H9 (cell line): ENCODE data around the gene TBC1D5. TPM values are rescaled to one million over a fixed set of nuclear protein-coding genes. Genes with fewer than 3 reads are reported as not detected.

Experiments
- DNase-seq: peaks from one replicate; pipeline ENCODE4 v3.0.0-alpha.2; 2017
- H2AFZ ChIP-seq: one replicate; pipeline ENCODE4 v1.6.1; 2013; ENCODE audit warnings: mild to moderate bottlenecking, low read length, control low read depth, moderate library complexity
- H2AK5ac ChIP-seq: 2 replicates; pipeline ENCODE4 v1.6.1; 2013; ENCODE audit warnings: low read length, control low read depth, mixed read lengths; ENCODE audit not compliant: insufficient read length
- H2BK120ac ChIP-seq: one replicate; pipeline ENCODE4 v1.6.1; 2013; ENCODE audit warnings: low read depth, mild to moderate bottlenecking, low read length, control low read depth, inconsistent platforms; ENCODE audit not compliant: poor library complexity, severe bottlenecking
- H2BK12ac ChIP-seq: 2 replicates; pipeline ENCODE4 v1.6.1; 2013; ENCODE audit warnings: low read length, control low read depth, mixed read lengths, low read depth; ENCODE audit not compliant: insufficient read length
- H2BK15ac ChIP-seq: 2 replicates; pipeline ENCODE4 v1.6.1; 2013; ENCODE audit warnings: low read depth, low read length, control low read depth
- H2BK20ac ChIP-seq: one replicate; pipeline ENCODE4 v1.6.1; 2013; ENCODE audit warnings: low read depth, mild to moderate bottlenecking, low read length, control low read depth, inconsistent platforms; ENCODE audit not compliant: poor library complexity, severe bottlenecking
- H2BK5ac ChIP-seq: 2 replicates; pipeline ENCODE4 v1.6.1; 2013; ENCODE audit warnings: low read length, control low read depth, mixed read lengths; ENCODE audit not compliant: insufficient read length
- H3K14ac ChIP-seq: 2 replicates; pipeline ENCODE4 v1.6.1; 2013; ENCODE audit warnings: low read length, control low read depth; ENCODE audit not compliant: insufficient read depth
- H3K18ac ChIP-seq: 2 replicates; pipeline ENCODE4 v1.6.1; 2013; ENCODE audit warnings: low read depth, mild to moderate bottlenecking, mixed read lengths, low read length, control low read depth; ENCODE audit not compliant: insufficient read length
- H3K23ac ChIP-seq: 2 replicates; pipeline ENCODE4 v1.6.1; 2013; ENCODE audit warnings: low read length, control low read depth, mixed read lengths, low read depth; ENCODE audit not compliant: insufficient read length
- H3K23me2 ChIP-seq: 2 replicates; pipeline ENCODE4 v1.6.1; 2013; ENCODE audit warnings: low read depth, mild to moderate bottlenecking, mixed read lengths, low read length, control low read depth; ENCODE audit not compliant: insufficient read length, poor library complexity, severe bottlenecking
- H3K27ac ChIP-seq: 2 replicates; pipeline ENCODE4 v1.5.1; 2013; ENCODE audit warnings: low read length, control low read depth, mixed read lengths, low read depth; ENCODE audit not compliant: insufficient read length
- H3K27me3 ChIP-seq: 2 replicates; pipeline ENCODE4 v1.6.1; 2013; ENCODE audit warnings: low read length, control low read depth, inconsistent platforms; ENCODE audit not compliant: insufficient read depth
- H3K4ac ChIP-seq: 2 replicates; pipeline ENCODE4 v1.6.1; 2013; ENCODE audit warnings: low read depth, mild to moderate bottlenecking, control low read depth, inconsistent platforms, low read length, moderate library complexity
- H3K4me1 ChIP-seq: 2 replicates; pipeline ENCODE4 v1.6.1; 2013; ENCODE audit warnings: low read length, control low read depth, inconsistent platforms; ENCODE audit not compliant: insufficient read depth
- H3K4me2 ChIP-seq: 2 replicates; pipeline ENCODE4 v1.6.1; 2013; ENCODE audit warnings: low read length, control low read depth, mixed read lengths; ENCODE audit not compliant: insufficient read length, insufficient read depth
- H3K56ac ChIP-seq: 2 replicates; pipeline ENCODE4 v1.6.1; 2013; ENCODE audit warnings: low read depth, mild to moderate bottlenecking, mixed read lengths, low read length, control low read depth; ENCODE audit not compliant: insufficient read length
- H3K79me1 ChIP-seq: 2 replicates; pipeline ENCODE4 v1.6.1; 2013; ENCODE audit warnings: low read depth, mild to moderate bottlenecking, moderate library complexity, low read length, control low read depth, inconsistent platforms; ENCODE audit not compliant: insufficient read depth, poor library complexity, severe bottlenecking
- H3K79me2 ChIP-seq: 2 replicates; pipeline ENCODE4 v1.6.1; 2013; ENCODE audit warnings: low read length, control low read depth, inconsistent platforms; ENCODE audit not compliant: insufficient read depth
- H3K9ac ChIP-seq: 2 replicates; pipeline ENCODE4 v1.6.1; 2013; ENCODE audit warnings: low read length, control low read depth, mixed read lengths; ENCODE audit not compliant: insufficient read length; ENCODE audit errors: extremely low read depth
- H3K9me3 ChIP-seq: one replicate; pipeline ENCODE4 v1.6.1; 2013; ENCODE audit warnings: low read depth, low read length, inconsistent platforms; ENCODE audit not compliant: control insufficient read depth
- H3T11ph ChIP-seq: one replicate; pipeline ENCODE4 v1.6.1; 2013; ENCODE audit warnings: mild to moderate bottlenecking, low read length, control low read depth, inconsistent platforms
- H4K20me1 ChIP-seq: one replicate; pipeline ENCODE4 v1.6.1; 2013; ENCODE audit not compliant: control insufficient read depth, insufficient read length, insufficient read depth
- H4K5ac ChIP-seq: 2 replicates; pipeline ENCODE4 v1.6.1; 2013; ENCODE audit warnings: low read depth, mild to moderate bottlenecking, mixed read lengths, low read length, control low read depth; ENCODE audit not compliant: insufficient read length
- H4K8ac ChIP-seq: replicated peaks from 2 replicates; pipeline ENCODE4 v1.6.1; 2013; ENCODE audit warnings: low read length, control low read depth, mixed read lengths, low read depth; ENCODE audit not compliant: insufficient read length
- H4K91ac ChIP-seq: 2 replicates; pipeline ENCODE4 v1.6.1; 2013; ENCODE audit warnings: low read depth, mild to moderate bottlenecking, moderate library complexity, mixed read lengths, low read length, control low read depth; ENCODE audit not compliant: insufficient read length
- H3K27ac Mint-ChIP-seq, 3 experiments: 2 replicates in 2 of 3; 3 replicates in 1 of 3; pipeline ENCODE4 v1.8.0; 2020 to 2021; ENCODE audit warnings: mixed read lengths in 3 of 3, mild to moderate bottlenecking in 1 of 3, moderate library complexity in 1 of 3
- H3K27me3 Mint-ChIP-seq: 2 replicates; pipeline ENCODE4 v1.8.0; 2021; ENCODE audit warnings: low read depth, mild to moderate bottlenecking, moderate library complexity, mixed read lengths
- H3K36me3 Mint-ChIP-seq, 3 experiments: 2 replicates in 2 of 3; 3 replicates in 1 of 3; pipeline ENCODE4 v1.8.0; 2020 to 2021; ENCODE audit warnings: low read depth in 3 of 3, mixed read lengths in 3 of 3; ENCODE audit not compliant: insufficient read depth in 1 of 3
- H3K4me1 Mint-ChIP-seq, 2 experiments: 2 replicates each; pipeline ENCODE4 v1.8.0; 2020; ENCODE audit warnings: mixed read lengths in 2 of 2
- H3K4me3 Mint-ChIP-seq, 2 experiments: 2 replicates in 1 of 2; 3 replicates in 1 of 2; pipeline ENCODE4 v1.8.0; 2020 to 2021; ENCODE audit warnings: mild to moderate bottlenecking in 2 of 2, mixed read lengths in 2 of 2, moderate library complexity in 1 of 2
- H3K9me3 Mint-ChIP-seq, 2 experiments: 2 replicates in 1 of 2; 3 replicates in 1 of 2; pipeline ENCODE4 v1.8.0; 2020; ENCODE audit warnings: mild to moderate bottlenecking in 2 of 2, mixed read lengths in 2 of 2, moderate library complexity in 1 of 2
- CTCF ChIP-seq: fragments of 200-600 bp; sonication (generic); conservative IDR thresholded peaks from 3 replicates; pipeline ENCODE4 v1.8.0; 2021; ENCODE audit warnings: antibody characterized with exemption, mild to moderate bottlenecking
- total RNA-seq: library from RNA; stranded (reverse); gene quantifications from 2 replicates; pipeline ENCODE4 v1.2.1, GENCODE V29; 2021

TBC1D5 gene
- total RNA-seq, 1 experiment from 2014 or later: 25.0 TPM

- Histone ChIP-seq H2BK20ac (no peak overlapping the region), H3K56ac (no peak overlapping the region), H3K18ac (no peak overlapping the region), H2BK120ac (no peak overlapping the region), H3K14ac (no peak overlapping the region), H2BK12ac (no peak overlapping the region), H3K4me1 (no peaks in the 10 kb centered on the region), H4K20me1 (no peaks in the 10 kb centered on the region), H2AFZ (no peak overlapping the region), H3K23ac (no peak overlapping the region), H3K4ac (no peak overlapping the region), H3K27ac (no peak overlapping the region), H3K9me3 (no peaks in the 10 kb centered on the region), H3K79me1 (no peaks in the 10 kb centered on the region), H3K23me2 (no peaks in the 10 kb centered on the region), H2BK15ac (no peak overlapping the region), H4K5ac (no peak overlapping the region), H2AK5ac (no peak overlapping the region), H3T11ph (no peak overlapping the region), H4K91ac (no peak overlapping the region), H3K4me2 (no peak overlapping the region), H3K79me2 (no peaks in the 10 kb centered on the region), H4K8ac (no peak overlapping the region), H3K9ac (no peak overlapping the region), H2BK5ac (no peak overlapping the region), H3K27me3 (no peaks in the 10 kb centered on the region)
- DNase-seq: no peak
- Mint-ChIP-seq H3K4me3 (no peak overlapping the region), H3K36me3 (no peaks in the 10 kb centered on the region; a peak in 1 of 7 replicates), H3K27me3 (no peaks in the 10 kb centered on the region), H3K9me3 (no peaks in the 10 kb centered on the region), H3K27ac (no peak overlapping the region), H3K4me1 (no peaks in the 10 kb centered on the region)
- no peak for TF ChIP-seq CTCF
Measured at GRCh38 chr3:17310983-17311382, 431.4 kb downstream of the TBC1D5 start.
